GM21360 (cell line): ENCODE results near the gene RAB37.

Experiments used
- ATAC-seq: cut with Tn5 transposase; IDR thresholded peaks from one replicate; pipeline ENCODE4 v1.9.1; 2021; ENCODE audit warnings: mild to moderate bottlenecking, moderate library complexity; ENCODE audit not compliant: unreplicated experiment

RAB37 gene

DNA sequence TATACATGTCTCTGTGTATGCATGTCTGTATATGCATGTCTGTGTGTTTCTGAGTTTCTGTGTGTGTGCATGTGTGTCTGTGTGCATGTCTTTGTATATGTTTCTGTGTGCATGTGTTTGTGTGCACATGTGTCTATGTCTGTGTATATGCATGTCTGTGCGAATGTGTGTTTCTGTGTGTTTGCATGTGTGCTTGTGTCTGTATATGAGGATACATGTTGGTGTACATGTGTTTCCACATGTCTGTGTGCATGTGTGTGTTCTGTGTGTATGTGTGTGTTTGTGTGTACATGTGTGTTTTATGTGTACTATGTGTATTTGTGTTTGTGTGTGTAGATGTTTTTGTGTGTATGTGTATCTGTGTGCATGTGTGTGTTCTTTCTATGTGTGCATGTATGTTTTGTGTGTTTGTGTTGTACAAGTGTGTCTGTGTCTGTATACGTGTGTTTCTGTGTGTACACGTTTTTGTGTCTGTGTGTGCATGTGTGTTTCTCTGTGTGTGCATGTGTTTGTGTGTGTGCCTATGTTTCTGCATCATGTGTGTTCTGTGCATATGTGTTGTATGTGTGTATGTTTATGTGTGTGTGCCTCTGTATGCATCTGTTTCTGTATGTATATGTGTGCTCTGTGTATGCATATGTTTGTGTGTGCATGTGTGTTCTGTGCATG, 8.9 kb upstream of the RAB37 start:
- ATAC-seq, result no peak

GRCh38 chr17:74728702-74729075, 8.4 kb upstream of the RAB37 start:
- ATAC-seq, result no peak

DNA sequence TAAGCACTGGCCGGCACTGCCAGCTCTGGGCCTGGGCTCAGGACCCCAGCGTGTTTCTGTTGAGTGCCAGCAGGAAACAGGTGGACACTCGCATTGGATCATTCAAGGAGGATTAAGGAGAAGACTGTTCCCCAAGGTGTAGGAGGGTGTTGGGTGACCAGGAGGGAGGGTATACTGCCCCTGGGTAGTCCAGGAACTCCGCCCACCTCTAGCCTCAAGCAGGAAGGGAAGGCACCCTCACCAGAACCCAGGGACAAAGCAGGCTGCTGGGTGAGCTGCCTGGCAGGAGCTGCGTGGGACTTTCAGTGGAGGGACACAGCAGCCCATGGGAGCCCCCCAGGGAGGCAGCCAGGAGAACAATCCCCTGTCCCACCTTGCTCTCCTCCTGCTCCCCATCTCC, 7.7 kb upstream of the RAB37 start:
- no peak for ATAC-seq

- ATAC-seq, result no peak
These were observed 7.2 kb upstream of the RAB37 start for GRCh38 chr17:74729866-74730265.

DNA sequence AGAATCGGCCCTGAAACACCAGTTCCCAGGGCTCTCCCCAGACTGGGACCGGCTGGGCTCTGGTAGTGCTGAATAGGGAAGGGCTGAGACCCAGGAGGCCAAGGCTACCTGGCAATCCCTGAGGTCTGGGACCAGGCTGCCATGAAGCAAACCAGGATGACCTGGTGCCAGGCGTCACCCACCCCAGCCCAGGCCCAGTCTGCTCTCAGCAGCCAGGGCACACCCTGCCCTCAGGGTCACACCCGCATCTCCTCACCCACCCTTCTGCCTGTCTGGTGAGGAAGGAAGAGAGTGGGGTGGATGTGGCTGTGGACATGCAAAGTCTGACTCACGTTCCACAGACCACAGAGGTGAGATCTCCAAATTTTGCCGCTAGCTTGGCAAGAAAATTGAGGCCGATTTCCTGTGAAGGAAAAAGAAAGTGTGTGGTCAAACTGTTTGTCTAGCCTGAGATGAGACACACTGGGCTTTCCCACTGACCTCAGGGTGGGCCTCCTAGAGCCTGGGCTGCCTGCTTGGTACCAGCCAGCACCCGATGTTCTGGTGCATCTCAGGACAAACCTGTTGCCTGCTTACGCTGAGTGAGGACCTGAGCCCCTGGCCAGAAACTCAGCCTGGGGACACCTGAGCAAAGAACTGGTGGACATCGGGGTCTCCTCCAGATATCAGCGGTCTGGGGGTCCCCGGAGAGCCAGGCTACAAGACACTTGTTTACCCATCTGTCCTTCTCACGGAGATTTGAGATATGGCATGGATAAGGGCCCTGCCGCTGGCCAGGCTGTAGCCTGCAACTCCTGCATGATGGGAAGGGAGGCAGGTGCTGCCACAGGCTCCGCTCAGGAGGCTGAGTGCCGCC, 6.3 kb upstream of the RAB37 start:
- ATAC-seq, result no peak

- ATAC-seq, result no peak
These were observed 5.8 kb upstream of the RAB37 start for GRCh38 chr17:74731347-74731605.

DNA sequence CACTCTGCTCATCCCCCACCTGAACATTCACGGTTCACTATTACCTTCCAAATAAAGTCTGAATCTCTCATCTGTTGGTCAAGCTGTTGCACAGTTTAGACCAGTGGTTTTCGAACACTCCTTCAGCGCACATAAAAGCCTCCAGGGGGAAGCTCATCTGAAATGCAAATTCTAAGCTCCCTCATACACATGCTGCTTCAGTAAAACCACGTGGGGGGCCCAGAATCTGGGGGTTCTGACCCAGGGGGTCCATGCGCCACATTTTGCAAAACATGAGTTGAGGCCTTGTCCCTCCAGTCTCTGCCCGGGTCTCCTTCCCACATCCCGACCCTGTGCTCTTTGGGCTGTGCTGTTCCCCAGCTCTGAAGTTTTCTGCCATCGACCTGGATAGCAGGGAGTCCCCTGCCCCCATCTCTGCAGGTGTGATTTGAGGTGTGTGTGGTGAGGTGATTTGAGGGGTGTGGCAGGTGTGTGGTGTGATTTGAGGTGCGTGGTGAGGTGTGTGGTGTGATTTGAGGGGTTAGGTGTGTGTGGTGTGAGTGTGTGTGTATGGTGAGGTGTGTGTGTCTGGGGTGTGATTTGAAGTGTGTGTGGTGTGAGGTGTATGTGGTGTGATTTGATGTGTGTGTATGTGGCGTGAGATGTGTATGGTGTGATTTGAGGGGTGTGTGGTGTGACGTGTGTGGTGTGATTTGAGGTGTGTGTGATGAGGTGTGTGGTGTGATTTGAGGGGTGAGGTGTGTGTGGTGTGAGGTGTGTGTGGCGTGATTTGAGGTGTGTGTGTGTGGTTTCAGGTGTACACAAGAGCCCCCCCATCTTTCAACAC, 4.8 kb upstream of the RAB37 start:
- ATAC-seq, result no peak

DNA sequence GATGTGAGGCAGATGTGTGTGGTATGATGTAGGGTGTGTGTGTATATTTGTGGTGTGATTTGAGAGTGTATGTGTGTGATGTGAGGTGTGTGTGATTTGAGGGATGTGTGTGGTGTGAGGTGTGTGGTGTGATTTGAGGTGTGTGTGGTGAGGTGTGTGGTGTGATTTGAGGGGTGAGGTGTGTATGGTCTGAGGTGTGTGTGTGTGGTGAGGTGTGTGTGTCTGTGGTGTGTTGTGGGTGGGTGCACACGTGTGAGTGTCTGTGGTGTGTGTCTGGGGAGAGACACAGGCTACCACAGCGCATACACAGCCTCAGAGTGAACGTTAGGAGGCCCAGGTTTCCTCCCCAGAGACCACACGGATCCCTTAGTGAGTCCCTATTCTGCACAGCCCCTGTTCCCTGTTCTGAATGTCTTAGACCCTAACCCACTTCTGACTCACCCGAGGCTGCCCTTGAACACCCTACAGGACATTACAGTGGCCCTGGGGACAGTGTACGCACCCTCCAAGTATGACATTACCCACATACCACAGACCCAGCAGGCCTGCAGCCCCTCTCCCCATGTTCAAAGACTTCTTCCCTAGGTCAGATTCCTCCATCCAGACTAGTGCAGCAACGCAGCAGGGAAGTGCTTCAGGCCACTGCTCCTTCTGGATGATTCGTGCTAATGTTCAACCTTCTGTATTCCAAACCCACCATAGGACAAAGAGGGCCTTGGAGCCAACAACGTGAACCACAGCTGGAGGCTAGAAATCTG, 3.5 kb upstream of the RAB37 start:
- ATAC-seq, result no peak

GRCh38 chr17:74734256-74734655, 2.8 kb upstream of the RAB37 start:
- no peak for ATAC-seq

DNA sequence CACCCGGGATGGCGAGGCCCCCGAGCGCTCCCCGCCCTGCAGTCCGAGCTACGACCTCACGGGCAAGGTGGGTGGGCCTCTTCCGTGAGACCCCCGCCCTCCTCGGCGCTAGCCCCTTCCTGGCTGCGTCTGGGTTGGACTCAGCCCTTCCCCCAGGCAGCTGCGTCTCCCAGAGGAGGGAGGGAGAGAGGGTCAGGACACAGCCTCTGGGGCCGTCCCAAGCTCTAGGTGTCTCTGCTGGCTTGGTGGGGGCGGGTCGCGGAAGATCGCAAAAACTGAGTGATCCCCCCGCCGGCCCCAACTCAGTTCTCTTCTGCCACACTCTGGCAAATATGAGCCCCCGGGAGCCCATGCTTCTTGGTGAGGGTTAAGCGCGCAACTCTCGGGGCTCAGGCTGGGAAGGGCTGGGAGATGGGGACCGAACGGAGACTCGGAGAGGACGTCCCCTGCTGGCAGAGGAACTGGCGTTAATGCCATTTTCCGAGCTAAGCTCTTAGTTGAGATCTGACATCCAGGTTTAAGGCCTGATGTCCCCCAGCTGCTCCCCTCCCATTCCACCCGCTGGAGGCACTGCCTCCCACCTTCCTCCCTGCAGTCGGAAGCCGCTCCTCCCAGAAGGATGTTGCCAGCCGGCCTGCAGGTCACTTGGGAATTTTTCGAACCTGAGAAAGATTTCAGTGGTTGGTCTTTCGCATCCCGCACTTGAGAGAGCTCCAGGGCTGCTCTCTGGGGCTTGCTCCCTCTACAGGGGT, 419 bp downstream of the RAB37 start:
- no peak for ATAC-seq

DNA sequence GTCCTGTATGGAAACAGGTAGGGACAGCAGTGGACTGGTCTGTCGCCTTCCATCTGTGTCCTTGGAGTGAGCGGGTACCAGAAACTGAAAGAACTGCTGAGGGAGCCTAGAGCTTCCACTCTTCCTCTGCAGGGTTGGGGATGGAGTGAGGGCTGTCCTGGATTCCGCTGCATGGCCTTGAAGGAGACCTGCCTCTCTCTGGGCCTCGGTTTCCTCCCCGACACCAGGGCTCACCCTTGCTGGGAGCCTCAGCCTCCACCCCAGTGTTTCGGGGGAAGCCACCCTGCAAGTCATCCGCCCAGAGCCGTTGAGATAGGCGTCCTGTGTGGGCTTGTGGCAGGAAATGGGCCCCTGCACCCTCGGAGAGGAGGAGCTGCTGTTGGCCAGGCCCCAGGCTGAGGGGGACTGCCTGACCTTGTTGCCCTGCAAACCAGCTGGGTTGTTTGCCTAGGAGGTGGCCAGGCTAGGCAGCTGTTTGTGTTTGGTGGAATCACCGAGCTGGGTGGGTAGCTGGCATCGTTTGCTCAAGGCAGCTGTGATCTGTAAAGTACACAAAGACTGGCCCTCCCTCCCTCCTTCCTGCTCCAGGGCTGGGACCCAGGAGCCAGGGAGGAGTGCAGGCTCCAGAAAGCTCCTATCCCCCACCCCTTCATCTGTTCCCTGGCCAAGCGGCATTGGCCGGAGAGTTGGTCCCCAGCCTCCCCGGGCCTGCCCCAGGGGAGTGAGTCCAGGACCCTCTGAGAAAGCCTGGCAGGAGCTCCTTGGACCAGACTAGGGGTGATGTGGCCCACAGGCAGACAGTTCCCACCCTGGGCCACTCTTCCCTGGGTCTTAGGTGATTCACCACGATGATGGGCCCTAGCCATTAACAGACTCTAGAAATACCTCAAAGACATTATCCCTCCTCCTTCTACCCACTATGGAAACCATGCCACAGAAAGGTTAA, 1.3 kb downstream of the RAB37 start:
- no peak for ATAC-seq

- no peak for ATAC-seq
These were observed 2.3 kb downstream of the RAB37 start for GRCh38 chr17:74739227-74739831.

GRCh38 chr17:74740173-74740572, 3.1 kb downstream of the RAB37 start:
- no peak for ATAC-seq

GRCh38 chr17:74740641-74741387, 3.8 kb downstream of the RAB37 start:
- no peak for ATAC-seq

DNA sequence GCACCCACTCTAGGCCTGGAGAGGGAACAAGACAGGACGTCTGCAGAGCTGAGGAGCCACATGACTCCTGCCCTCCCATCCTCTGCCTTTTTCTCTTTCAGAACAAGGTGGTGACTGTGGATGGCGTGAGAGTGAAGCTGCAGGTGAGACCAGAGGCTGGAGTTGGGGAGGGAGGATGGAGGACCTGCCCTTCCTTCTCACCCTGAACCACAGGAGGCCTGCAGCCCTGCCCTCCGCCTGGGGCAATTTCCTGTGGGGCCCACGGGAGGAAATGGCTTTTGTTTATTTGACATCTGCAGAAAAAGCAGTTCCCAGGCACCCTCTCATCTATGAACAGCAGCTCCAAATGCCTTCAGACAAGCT, 5.1 kb downstream of the RAB37 start:
- no peak for ATAC-seq

DNA sequence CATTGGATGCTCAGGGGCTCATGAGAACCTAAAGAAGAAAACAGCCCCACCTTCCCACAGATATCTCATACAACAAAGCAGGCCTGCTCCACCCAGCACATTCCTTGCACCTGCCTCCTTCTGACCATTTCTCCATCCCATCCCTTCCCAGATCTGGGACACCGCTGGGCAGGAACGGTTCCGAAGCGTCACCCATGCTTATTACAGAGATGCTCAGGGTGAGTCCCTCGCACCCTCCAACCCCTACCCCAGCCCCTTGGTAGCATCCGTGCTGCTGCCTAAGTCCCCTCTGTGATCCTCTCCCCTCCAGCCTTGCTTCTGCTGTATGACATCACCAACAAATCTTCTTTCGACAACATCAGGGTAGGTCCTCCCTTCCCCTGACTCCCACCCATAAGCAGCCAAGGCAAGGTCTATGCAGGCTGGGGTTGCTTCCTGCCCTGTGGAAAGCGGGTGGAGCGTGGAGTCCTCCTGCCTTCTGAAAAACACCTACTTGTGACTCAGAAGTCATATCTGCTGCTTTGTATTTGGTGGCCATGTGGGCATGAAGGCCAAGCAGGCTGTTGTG, 6.0 kb downstream of the RAB37 start:
- ATAC-seq, result no peak

GRCh38 chr17:74743755-74744154, 6.7 kb downstream of the RAB37 start:
- ATAC-seq, result no peak

GRCh38 chr17:74744349-74744713, 7.3 kb downstream of the RAB37 start:
- ATAC-seq, result no peak
